Fibroblast of mammary gland (primary cell): ENCODE results near the gene CACNA2D3.
A peak's percentile ranks its signal among the peaks of the same experiment; 100 is the strongest.
"Not testable (repeated sequence)": the region's sequence is repeated elsewhere in the genome, so short reads cannot be mapped to it uniquely, and the experiment has no call there.

Source experiments
- DNase-seq: peaks from one replicate; pipeline ENCODE4 v3.0.0-alpha.2; 2010; ENCODE audit warnings: low read depth
- H3K4me3 ChIP-seq: 2 replicates; pipeline ENCODE4 v1.5.1; 2011; ENCODE audit warnings: low read depth, mild to moderate bottlenecking, low read length, moderate library complexity; ENCODE audit not compliant: control insufficient read depth
- TF ChIP-seq, protein P1 (sequence below): conservative IDR thresholded peaks from 2 replicates; pipeline ENCODE4 v1.5.1; 2011; ENCODE audit warnings: low read depth, low read length, inconsistent platforms; ENCODE audit not compliant: control insufficient read depth, insufficient read depth

CACNA2D3 gene

GRCh38 chr3:55097441-55097840, 975.1 kb downstream of the CACNA2D3 start:
- H3K4me3 ChIP-seq = no peak overlapping the region
- TF ChIP-seq, protein P1, sequence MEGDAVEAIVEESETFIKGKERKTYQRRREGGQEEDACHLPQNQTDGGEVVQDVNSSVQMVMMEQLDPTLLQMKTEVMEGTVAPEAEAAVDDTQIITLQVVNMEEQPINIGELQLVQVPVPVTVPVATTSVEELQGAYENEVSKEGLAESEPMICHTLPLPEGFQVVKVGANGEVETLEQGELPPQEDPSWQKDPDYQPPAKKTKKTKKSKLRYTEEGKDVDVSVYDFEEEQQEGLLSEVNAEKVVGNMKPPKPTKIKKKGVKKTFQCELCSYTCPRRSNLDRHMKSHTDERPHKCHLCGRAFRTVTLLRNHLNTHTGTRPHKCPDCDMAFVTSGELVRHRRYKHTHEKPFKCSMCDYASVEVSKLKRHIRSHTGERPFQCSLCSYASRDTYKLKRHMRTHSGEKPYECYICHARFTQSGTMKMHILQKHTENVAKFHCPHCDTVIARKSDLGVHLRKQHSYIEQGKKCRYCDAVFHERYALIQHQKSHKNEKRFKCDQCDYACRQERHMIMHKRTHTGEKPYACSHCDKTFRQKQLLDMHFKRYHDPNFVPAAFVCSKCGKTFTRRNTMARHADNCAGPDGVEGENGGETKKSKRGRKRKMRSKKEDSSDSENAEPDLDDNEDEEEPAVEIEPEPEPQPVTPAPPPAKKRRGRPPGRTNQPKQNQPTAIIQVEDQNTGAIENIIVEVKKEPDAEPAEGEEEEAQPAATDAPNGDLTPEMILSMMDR = no peak
- peak; percentile 58 for DNase-seq

DNA sequence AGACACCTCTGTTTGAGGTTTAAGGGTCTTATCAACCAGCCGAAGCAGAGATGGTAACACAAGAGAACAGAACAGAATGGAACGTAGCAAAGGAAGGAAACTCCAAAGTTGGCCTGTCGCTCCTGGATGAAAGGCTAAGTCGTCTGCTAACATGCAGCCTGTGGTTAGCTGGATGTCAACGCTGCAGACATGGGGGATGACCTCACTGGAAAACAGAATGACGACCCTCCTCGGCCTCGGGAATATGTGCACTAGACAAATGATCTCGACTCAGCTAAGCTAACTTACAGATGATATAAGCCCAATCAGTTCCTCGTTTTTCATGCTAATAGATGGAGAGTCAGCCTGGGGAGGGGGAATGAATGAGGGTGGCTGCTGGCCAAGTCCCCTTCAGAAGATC, 983.3 kb downstream of the CACNA2D3 start:
- TF ChIP-seq, protein P1 = no peak
- DNase-seq = no peak
- H3K4me3 ChIP-seq = no peak overlapping the region

GRCh38 chr3:55107187-55107586, 984.8 kb downstream of the CACNA2D3 start:
- H3K4me3 ChIP-seq = no peak overlapping the region
- no peak for DNase-seq
- TF ChIP-seq, protein P1 = no peak

DNA sequence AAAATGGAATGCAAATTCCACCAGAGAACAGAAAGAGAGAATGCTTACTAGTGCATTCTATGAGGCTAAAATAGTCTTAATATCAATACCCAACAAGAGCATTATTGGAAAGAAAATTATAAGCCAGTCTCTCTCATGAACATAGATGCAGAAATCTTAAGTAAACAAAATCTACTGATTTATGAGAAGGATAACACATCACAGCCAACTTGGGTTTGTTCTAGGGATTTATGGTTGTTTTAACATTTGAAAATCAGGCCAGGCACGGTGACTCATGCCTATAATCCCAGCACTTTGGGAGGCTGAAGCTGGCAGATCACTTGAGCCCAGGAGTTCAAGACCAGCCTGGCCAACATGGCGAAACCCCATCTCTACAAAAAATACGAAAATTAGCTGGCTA, 989.6 kb downstream of the CACNA2D3 start:
- not testable (repeated sequence) for H3K4me3 ChIP-seq
- DNase-seq = peak; percentile 38

- DNase-seq = no peak
- H3K4me3 ChIP-seq = no peak overlapping the region
- TF ChIP-seq, protein P1 = no peak
These were observed 996.1 kb downstream of the CACNA2D3 start for GRCh38 chr3:55118451-55118850.

DNA sequence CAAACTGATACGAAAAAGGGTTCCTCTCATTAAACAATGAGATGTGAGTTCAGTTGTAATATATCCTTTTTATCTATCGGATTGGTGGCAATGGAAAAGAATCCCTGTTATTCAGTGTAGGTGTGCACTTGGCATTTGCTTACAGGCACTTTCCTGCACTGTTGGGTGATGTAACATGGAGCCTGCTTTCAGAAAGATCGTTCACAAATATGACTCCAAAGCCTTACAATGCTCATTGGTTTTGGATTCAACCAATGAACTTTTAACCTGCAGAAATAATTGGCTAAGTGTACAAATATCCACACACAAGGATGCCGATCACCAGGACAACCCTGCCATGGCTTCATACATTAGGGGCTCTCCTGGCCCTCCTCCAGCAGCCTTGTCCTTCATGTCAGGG, 996.9 kb downstream of the CACNA2D3 start:
- no peak overlapping the region for H3K4me3 ChIP-seq
- no peak for DNase-seq
- TF ChIP-seq, protein P1 = no peak

DNA sequence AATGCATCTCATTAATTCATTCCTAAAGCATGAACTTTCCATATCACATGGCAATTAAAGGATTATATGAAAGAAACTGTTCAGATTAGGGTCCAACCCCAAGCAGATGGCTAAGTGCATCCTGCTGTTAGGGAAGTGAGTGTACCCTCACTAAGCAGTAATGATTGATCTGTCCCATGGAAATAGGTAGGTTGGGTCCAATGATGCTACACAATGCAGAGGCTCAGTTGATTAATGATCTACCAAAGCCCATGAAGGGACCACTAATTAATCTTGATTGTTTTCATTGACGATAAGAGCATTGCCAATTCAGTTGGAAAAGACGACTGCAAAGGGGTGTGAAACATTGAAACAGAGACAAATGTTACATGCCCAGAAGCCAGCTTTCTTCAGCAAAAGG, 1000.0 kb downstream of the CACNA2D3 start:
- no peak for DNase-seq
- no peak overlapping the region for H3K4me3 ChIP-seq
- TF ChIP-seq, protein P1 = no peak
